ENCODE results near the gene HSD17B11. TPM values are rescaled to one million over a fixed set of nuclear protein-coding genes. Genes with fewer than 3 reads are reported as not detected.
"Not testable (repeated sequence)": the region's sequence is repeated elsewhere in the genome, so short reads cannot be mapped to it uniquely, and the experiment has no call there.

Gene HSD17B11
- total RNA-seq, 4 donors from 2014 or later: 4.2 to 41.8 (median 13.7) TPM

DNA sequence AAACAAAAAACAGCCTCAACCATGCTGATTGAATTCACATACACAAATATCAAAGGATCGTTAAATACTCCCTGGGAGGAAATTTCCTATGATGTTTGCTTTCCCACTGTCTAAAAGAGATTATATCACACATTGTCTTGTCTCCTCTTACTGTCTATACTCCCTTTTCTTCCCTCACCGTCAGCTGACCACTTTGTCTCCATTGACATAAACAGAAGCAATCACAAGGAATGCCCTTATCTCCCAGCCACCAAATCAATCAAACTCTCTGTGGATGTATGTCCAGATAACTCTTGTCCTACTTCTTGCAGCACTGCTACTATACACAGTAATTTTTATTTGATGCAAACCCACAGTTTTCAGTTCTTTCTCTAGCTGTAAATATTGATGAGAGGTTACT is 19.2 kb upstream of the HSD17B11 start:
- no peak overlapping the region for H3K4me3 ChIP-seq
- H3K36me3 ChIP-seq: no peaks in the 10 kb centered on the region
- no peak for DNase-seq
- H3K27ac ChIP-seq: no peak overlapping the region
- no peaks in the 10 kb centered on the region for H3K9me3 ChIP-seq
- TF ChIP-seq, protein P1, sequence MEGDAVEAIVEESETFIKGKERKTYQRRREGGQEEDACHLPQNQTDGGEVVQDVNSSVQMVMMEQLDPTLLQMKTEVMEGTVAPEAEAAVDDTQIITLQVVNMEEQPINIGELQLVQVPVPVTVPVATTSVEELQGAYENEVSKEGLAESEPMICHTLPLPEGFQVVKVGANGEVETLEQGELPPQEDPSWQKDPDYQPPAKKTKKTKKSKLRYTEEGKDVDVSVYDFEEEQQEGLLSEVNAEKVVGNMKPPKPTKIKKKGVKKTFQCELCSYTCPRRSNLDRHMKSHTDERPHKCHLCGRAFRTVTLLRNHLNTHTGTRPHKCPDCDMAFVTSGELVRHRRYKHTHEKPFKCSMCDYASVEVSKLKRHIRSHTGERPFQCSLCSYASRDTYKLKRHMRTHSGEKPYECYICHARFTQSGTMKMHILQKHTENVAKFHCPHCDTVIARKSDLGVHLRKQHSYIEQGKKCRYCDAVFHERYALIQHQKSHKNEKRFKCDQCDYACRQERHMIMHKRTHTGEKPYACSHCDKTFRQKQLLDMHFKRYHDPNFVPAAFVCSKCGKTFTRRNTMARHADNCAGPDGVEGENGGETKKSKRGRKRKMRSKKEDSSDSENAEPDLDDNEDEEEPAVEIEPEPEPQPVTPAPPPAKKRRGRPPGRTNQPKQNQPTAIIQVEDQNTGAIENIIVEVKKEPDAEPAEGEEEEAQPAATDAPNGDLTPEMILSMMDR (IDR thresholded peaks at IDR 0.05): no peak
- TF ChIP-seq POLR2A (IDR thresholded peaks at IDR 0.05): no peak
- WGBS, 2 donors: 45 to 63% methylated on average over 2 of the region's 2 CpGs
- intact Hi-C loops (cut with DNase I): no loop called here
- H3K27me3 ChIP-seq: peaks cover 0 to 33% (median 0%) of the 10 kb centered on the region in 4 donors
- H3K4me1 ChIP-seq: peaks cover 0 to 18% (median 0%) of the 10 kb centered on the region in 3 donors

DNA sequence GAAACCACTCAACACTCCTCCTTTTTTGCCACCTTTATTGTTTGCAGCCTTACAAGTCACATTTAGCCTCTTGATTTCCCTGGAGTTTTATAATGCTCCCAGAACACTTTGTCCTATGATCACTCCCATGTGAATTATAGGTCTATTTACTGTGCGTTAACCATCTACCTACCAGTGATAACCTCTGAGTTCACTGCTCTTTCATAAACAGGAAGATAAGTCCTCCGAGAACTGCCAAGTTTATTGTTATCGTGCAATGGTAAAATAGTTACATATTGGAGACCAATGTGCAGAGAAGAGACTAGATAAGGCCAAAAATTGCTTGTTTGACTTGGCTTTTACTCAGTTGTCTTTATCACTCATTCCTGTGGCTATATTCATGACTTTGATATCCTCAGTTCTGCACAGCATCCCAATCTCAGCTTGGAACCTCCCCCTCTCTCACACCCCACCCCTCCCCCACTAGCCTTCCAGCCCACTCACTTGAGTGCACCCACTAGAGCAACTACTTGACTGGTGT is 18.5 kb upstream of the HSD17B11 start:
- intact Hi-C loops (cut with DNase I): no loop called here
- Histone ChIP-seq H3K9me3 (no peaks in the 10 kb centered on the region), H3K4me3 (no peak overlapping the region), H3K36me3 (no peaks in the 10 kb centered on the region), H3K27ac (no peak overlapping the region), H3K27me3 (peaks cover 0 to 33% (median 0%) of the 10 kb centered on the region in 4 donors), H3K4me1 (peaks cover 0 to 24% (median 0%) of the 10 kb centered on the region in 3 donors)
- TF ChIP-seq, protein P1 (IDR thresholded peaks at IDR 0.05): no peak
- no peak for TF ChIP-seq POLR2A (IDR thresholded peaks at IDR 0.05)
- 69 to 84% methylated on average over 3 of the region's 3 CpGs for WGBS, 2 donors
- no peak for DNase-seq

DNA sequence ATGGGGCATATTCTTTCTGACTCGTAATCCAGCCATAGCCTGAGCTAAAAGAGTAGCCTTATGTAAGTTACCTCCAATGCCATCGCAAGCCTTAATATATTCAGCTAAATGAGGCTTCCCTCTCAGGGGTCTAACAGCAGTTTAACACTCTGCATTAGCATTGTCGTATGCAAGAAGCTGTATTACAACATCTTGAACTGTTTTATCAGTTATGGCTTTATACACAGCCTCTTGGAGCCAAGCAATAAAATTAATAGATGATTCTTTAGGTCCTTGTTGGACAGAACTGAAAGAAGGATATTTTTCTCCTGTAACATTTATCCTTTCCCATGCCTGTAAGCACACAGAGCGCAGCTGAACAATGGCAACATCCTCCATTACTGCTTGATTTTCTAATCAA is 15.9 kb upstream of the HSD17B11 start:
- H3K4me3 ChIP-seq; DNase-seq; H3K9me3 ChIP-seq; H3K36me3 ChIP-seq; H3K27ac ChIP-seq; intact Hi-C loops (cut with DNase I): not testable (repeated sequence)
- peaks cover 0 to 34% (median 0%) of the 10 kb centered on the region in 3 donors for H3K4me1 ChIP-seq
- 70 to 91% methylated on average over 4 of the region's 4 CpGs for WGBS, 2 donors
- H3K27me3 ChIP-seq: peaks cover 0 to 19% (median 0%) of the 10 kb centered on the region in 4 donors

DNA sequence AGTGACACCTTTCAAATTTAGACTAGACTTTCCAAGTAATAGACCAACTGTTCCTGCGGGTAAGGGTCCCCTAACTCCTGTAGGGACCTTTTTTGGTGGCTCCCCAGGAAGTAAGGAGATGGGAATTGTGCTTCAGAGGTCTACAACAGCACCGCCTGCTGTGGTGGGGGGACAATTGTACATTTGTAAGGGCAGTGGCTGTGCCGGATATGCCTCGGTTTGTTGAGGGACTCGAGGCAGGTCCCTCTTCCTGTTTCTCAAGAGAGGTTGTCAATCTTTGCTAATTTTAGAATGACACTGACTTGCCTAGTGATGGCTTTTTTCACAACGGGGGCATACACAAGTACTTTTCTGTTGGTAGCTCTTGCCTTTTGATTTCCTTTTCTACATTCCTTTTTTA is 15.5 kb upstream of the HSD17B11 start:
- intact Hi-C loops (cut with DNase I): no loop called here
- 64 to 77% methylated on average over 6 of the region's 6 CpGs for WGBS, 2 donors
- H3K27me3 ChIP-seq: peaks cover 0 to 19% (median 0%) of the 10 kb centered on the region in 4 donors
- no peak overlapping the region for H3K4me3 ChIP-seq
- peaks cover 0 to 34% (median 0%) of the 10 kb centered on the region in 3 donors for H3K4me1 ChIP-seq
- TF ChIP-seq, protein P1 (IDR thresholded peaks at IDR 0.05): no peak
- no peak for TF ChIP-seq POLR2A (IDR thresholded peaks at IDR 0.05)
- H3K27ac ChIP-seq: no peak overlapping the region
- H3K9me3 ChIP-seq: no peaks in the 10 kb centered on the region
- no peak for DNase-seq
- H3K36me3 ChIP-seq: no peaks in the 10 kb centered on the region

DNA sequence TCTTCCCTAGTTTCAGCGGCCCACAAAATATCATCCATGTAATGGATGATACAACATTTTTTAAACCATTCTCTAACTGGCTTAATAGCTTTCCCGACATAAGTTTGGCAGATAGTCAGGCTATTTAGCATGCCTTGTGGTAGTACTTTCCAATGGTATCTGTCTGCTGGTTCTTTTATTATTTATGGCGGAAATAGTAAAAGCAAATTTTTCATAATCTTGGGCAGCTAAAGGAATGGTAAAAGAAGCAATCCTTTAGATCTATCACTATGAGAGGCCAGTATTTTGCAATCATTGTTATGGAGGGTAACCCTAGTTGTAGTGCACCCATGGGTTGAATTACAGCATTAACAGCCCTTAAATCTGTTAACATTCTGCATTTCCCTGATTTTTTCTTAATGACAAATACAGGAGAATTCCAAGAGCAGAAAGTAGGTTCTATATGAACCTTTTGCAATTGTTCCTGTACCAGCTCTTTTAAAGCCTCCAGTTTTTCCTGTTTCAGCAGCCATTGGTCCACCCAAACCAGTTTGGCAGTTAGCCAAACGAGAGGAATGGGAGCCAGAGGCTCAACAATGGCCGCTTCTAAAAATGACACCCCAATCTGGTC is 14.3 kb upstream of the HSD17B11 start:
- no peak for TF ChIP-seq POLR2A (IDR thresholded peaks at IDR 0.05)
- TF ChIP-seq, protein P1 (IDR thresholded peaks at IDR 0.05): no peak
- intact Hi-C loops (cut with DNase I): no loop called here
- Histone ChIP-seq H3K9me3 (no peaks in the 10 kb centered on the region), H3K4me1 (peaks cover 0 to 34% (median 0%) of the 10 kb centered on the region in 3 donors), H3K27ac (no peak overlapping the region), H3K27me3 (peaks cover 0 to 19% (median 0%) of the 10 kb centered on the region in 4 donors), H3K36me3 (no peaks in the 10 kb centered on the region), H3K4me3 (no peak overlapping the region)
- DNase-seq: no peak
- 74 to 76% methylated on average over 4 to 5 of the region's 5 CpGs for WGBS, 2 donors

DNA sequence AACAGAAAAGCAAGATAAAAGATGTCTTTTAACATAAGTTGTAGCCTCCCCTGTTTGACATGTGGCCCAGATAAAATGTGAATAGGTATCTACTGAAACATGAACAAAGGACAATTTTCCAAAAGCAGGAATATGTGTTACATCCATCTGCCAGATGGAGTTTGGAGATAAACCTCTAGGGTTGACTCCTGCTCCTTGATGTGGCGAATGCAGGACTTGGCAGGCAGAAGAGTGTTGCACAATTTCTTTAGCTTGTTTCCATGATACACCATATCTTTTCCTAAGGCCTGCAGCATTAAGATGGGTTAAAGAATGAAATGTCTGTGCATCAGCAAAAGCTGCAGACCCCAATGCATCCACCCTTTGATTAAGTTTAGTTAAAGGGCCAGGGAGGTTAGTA is 12.7 kb upstream of the HSD17B11 start:
- WGBS, 2 donors: 44 to 58% methylated on average over 1 of the region's 1 CpG
- H3K36me3 ChIP-seq; H3K27me3 ChIP-seq; H3K4me3 ChIP-seq; DNase-seq; H3K9me3 ChIP-seq; H3K27ac ChIP-seq; intact Hi-C loops (cut with DNase I): not testable (repeated sequence)
- peaks cover 0 to 34% (median 0%) of the 10 kb centered on the region in 3 donors for H3K4me1 ChIP-seq

Measured in esophagus squamous epithelium (tissue), 5 donors.